Kidney (tissue), 14 donors: ENCODE data around the gene PTPN1. TPM values are rescaled to one million over a fixed set of nuclear protein-coding genes. Genes with fewer than 3 reads are reported as not detected.

Experiments used
- DNase-seq, 5 donors: peaks; one replicate each; pipeline ENCODE4 v3.0.0-alpha.2; 2013 to 2020
- FAIRE-seq: peaks from 2 replicates; lab custom pipeline; 2012; peaks lifted over from hg19 to GRCh38; lab: Jason Lieb, UNC
- H3K27ac ChIP-seq, 2 donors: one replicate each; pipeline ENCODE4 v1.7.0; 2013; ENCODE audit warnings: low read depth in 2 of 2, low read length in 2 of 2, inconsistent platforms in 1 of 2
- H3K27me3 ChIP-seq: one replicate; pipeline ENCODE4 v1.7.1; 2013; ENCODE audit warnings: low read length, inconsistent platforms; ENCODE audit not compliant: control insufficient read depth, insufficient read depth
- H3K36me3 ChIP-seq, 3 donors: one replicate each; pipeline versions ENCODE4 v1.7.0 to v1.7.1; 2013; ENCODE audit warnings: low read length in 3 of 3, control low read depth in 1 of 3, inconsistent platforms in 1 of 3; ENCODE audit not compliant: insufficient read depth in 3 of 3, control insufficient read depth in 2 of 3
- H3K4me1 ChIP-seq, 3 donors: one replicate each; pipeline versions ENCODE4 v1.7.0 to v1.7.1; 2013; ENCODE audit warnings: low read length in 3 of 3, inconsistent platforms in 1 of 3, low read depth in 1 of 3; ENCODE audit not compliant: control insufficient read depth in 2 of 3, insufficient read depth in 2 of 3
- H3K4me3 ChIP-seq, 3 donors: one replicate each; pipeline versions ENCODE4 v1.7.0 to v1.8.1; 2013; ENCODE audit warnings: low read length in 3 of 3, control low read depth in 1 of 3, inconsistent platforms in 1 of 3
- H3K9ac ChIP-seq, 3 donors: one replicate each; pipeline versions ENCODE4 v1.7.0 to v1.7.1; 2013; ENCODE audit warnings: low read length in 3 of 3, control low read depth in 1 of 3, inconsistent platforms in 1 of 3
- H3K9me3 ChIP-seq, 3 donors: one replicate each; pipeline versions ENCODE4 v1.7.0 to v1.7.1; 2013; ENCODE audit warnings: low read length in 3 of 3, control low read depth in 1 of 3, inconsistent platforms in 1 of 3; ENCODE audit not compliant: control insufficient read depth in 2 of 3, insufficient read depth in 1 of 3
- CTCF ChIP-seq: IDR thresholded peaks from 3 replicates; pipeline ENCODE4 v1.5.1; 2012; ENCODE audit warnings: mild to moderate bottlenecking, moderate library complexity, borderline replicate concordance; ENCODE audit not compliant: insufficient read depth; ENCODE audit errors: extremely low read depth
- intact Hi-C: fragments of 100-400 bp; cut with DNase I; formaldehyde crosslinking; loops from one replicate; pipeline ENCODE4 v1.11.1; 2022
- polyA plus RNA-seq: library from polyadenylated mRNA; stranded (reverse); fragments of 350-450 nt; fragmentation: Illumina TruSeq; extraction: RNeasy Lipid Tissue Mini Kit (QIAGEN cat#74804); gene quantifications from one replicate; pipeline ENCODE4 v1.2.3, GENCODE V29; 2014; ENCODE audit warnings: low read depth, low replicate concordance; ENCODE audit not compliant: insufficient read depth
- total RNA-seq: library from RNA; stranded (reverse); fragmentation: NEBNext Ultra II Directional; extraction: Animal tissue kit (Norgen Biotek cat#: 25700); gene quantifications from one replicate; pipeline ENCODE4 v1.2.1, GENCODE V29; 2021
- donor health status: control.
- donor health status: control.
- donor health status: control.
- donor health status: control.
- donor health status: control.
- donor health status: DM: yes; HTN: yes; CAD: no.
- donor health status: Normal renal cell carcinoma (clear cell type).

Gene PTPN1
- total and polyA plus RNA-seq, 2 donors from 2014 or later, result 29.6 to 80.4 TPM

GRCh38 chr20:50550531-50550930, 40.3 kb downstream of the PTPN1 start:
- Histone ChIP-seq H3K4me3 (no peak overlapping the region), H3K9ac (no peak overlapping the region), H3K9me3 (no peaks in the 10 kb centered on the region), H3K27me3 (no peaks in the 10 kb centered on the region), H3K27ac (no peak overlapping the region), H3K4me1 (peaks cover 0 to 4% (median 3%) of the 10 kb centered on the region in 3 donors), H3K36me3 (no peaks in the 10 kb centered on the region)
- no peak for DNase-seq
- no peak for TF ChIP-seq CTCF
- FAIRE-seq, result no peak
- intact Hi-C loops, result no loop called here

GRCh38 chr20:50551288-50551687, 41.1 kb downstream of the PTPN1 start:
- intact Hi-C loops, result no loop called here
- Histone ChIP-seq H3K9me3 (no peaks in the 10 kb centered on the region), H3K4me3 (no peak overlapping the region), H3K27me3 (no peaks in the 10 kb centered on the region), H3K4me1 (peaks cover 0 to 4% (median 3%) of the 10 kb centered on the region in 3 donors), H3K36me3 (no peaks in the 10 kb centered on the region), H3K27ac (no peak overlapping the region), H3K9ac (no peak overlapping the region)
- no peak for FAIRE-seq
- peak in 1 of 5 donors; percentile 17 for DNase-seq
- TF ChIP-seq CTCF, result no peak

DNA sequence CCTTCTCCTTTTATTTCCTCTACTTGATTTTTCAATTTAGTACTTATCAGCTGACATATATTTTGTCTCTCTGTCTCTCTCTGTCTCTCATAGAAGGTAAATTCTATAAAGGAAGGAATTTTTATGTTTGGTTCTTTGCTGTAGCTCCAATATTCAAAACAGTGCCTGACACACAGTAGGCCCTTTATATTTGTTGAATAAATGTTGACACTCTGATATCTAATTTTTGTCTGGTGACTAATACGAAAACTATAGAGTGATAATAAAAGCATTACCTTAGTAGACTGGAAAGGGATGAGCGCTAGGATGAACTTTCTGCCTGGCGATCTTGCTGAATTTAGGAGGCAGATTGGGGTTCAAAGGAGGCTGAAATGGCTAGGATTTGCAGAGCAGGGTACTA, 42.8 kb downstream of the PTPN1 start:
- intact Hi-C loops, result no loop called here
- Histone ChIP-seq H3K36me3 (no peaks in the 10 kb centered on the region), H3K9ac (no peak overlapping the region), H3K4me1 (peaks cover 0 to 4% (median 3%) of the 10 kb centered on the region in 3 donors), H3K9me3 (no peaks in the 10 kb centered on the region), H3K27me3 (no peaks in the 10 kb centered on the region), H3K4me3 (no peak overlapping the region), H3K27ac (no peak overlapping the region)
- TF ChIP-seq CTCF, result no peak
- FAIRE-seq, result no peak
- DNase-seq, result no peak
